HepG2 (cell line): ENCODE data around the gene EBF3. TPM values are rescaled to one million over a fixed set of nuclear protein-coding genes. Genes with fewer than 3 reads are reported as not detected.

Source experiments
- ATAC-seq: fragments of 200-7000 bp; cut with Tn5 transposase; 3 replicates; pipeline ENCODE4 v1.9.1; 2020; ENCODE audit warnings: mild to moderate bottlenecking, moderate library complexity
- BruUV-seq: library from RNA; stranded (reverse); fragments of 400-500 nt; replicated peaks from 2 replicates; lab custom pipeline; 2021; lab: Mats Ljungman, UMichigan
- CTCF ChIA-PET: fragments of 300-600 bp; formaldehyde crosslinking; extraction: SDS; loops from one replicate; lab custom pipeline; 2021; ENCODE audit warnings: low total read pairs, inconsistent platforms, low intra/inter-chr PET ratio; lab: Yijun Ruan, JAX
- POLR2A ChIA-PET: fragments of 350-600 bp; sonication (Branson Sonifier 250); formaldehyde crosslinking; loops from one replicate; lab custom pipeline; 2020; ENCODE audit warnings: antibody characterized with exemption, inconsistent platforms; lab: Yijun Ruan, JAX
- DNase-seq: peaks from one replicate; pipeline ENCODE4 v3.0.0-alpha.2; 2015; ENCODE audit warnings: low spot score
- FAIRE-seq: peaks from 3 replicates; lab custom pipeline; 2011; peaks lifted over from hg19 to GRCh38; lab: Jason Lieb, UNC
- H2AFZ ChIP-seq: one replicate; pipeline ENCODE4 v1.6.1; 2011; ENCODE audit warnings: low read length, inconsistent platforms
- H3K27ac ChIP-seq: fragments of 300-600 bp; 3 replicates; pipeline ENCODE4 v1.8.0; 2011; ENCODE audit warnings: mixed run types, mild to moderate bottlenecking, mixed read lengths, low read length, inconsistent platforms; ENCODE audit not compliant: insufficient read depth; ENCODE audit errors: extremely low read length
- H3K27me3 ChIP-seq, 2 experiments: fragments of 200-600 bp in 1 of 2; 2 replicates in 1 of 2; 3 replicates in 1 of 2; pipeline versions ENCODE4 v1.6.0 to v1.8.0; 2011; ENCODE audit warnings: low read length in 2 of 2, mild to moderate bottlenecking in 2 of 2, moderate library complexity in 2 of 2, inconsistent platforms in 1 of 2; ENCODE audit not compliant: insufficient read depth in 2 of 2, control insufficient read depth in 1 of 2
- H3K36me3 ChIP-seq, 2 experiments: fragments of 200-600 bp in 1 of 2; replicated peaks in 1 of 2; 2 replicates in 1 of 2; 3 replicates in 1 of 2; pipeline versions ENCODE4 v1.5.1 to v1.8.0; 2011; ENCODE audit warnings: low read length in 2 of 2, inconsistent platforms in 1 of 2; ENCODE audit not compliant: insufficient read depth in 2 of 2, control insufficient read depth in 1 of 2
- H3K4me1 ChIP-seq: 2 replicates; pipeline ENCODE4 v1.5.1; 2012; ENCODE audit warnings: low read length, inconsistent platforms; ENCODE audit not compliant: insufficient read depth
- H3K4me2 ChIP-seq: 2 replicates; pipeline ENCODE4 v1.6.0; 2011; ENCODE audit warnings: low read depth, low read length, inconsistent platforms
- H3K4me3 ChIP-seq, 3 experiments: fragments of 200-600 bp in 1 of 3; sonication (generic), shearing (Covaris generic) in 1 of 3; replicated peaks in 1 of 3; 2 replicates each; pipeline ENCODE4 v1.5.1; 2011 to 2016; ENCODE audit warnings: low read length in 3 of 3, inconsistent platforms in 2 of 3, low read depth in 2 of 3, mild to moderate bottlenecking in 2 of 3, control low read depth in 1 of 3, mixed read lengths in 1 of 3; ENCODE audit not compliant: insufficient read depth in 1 of 3
- H3K79me2 ChIP-seq: one replicate; pipeline ENCODE4 v1.6.1; 2011; ENCODE audit warnings: low read length, inconsistent platforms; ENCODE audit not compliant: insufficient read depth
- H3K9ac ChIP-seq: 2 replicates; pipeline ENCODE4 v1.6.0; 2011; ENCODE audit warnings: mild to moderate bottlenecking, low read depth, low read length, inconsistent platforms; ENCODE audit not compliant: insufficient read depth
- H3K9me3 ChIP-seq: 2 replicates; pipeline ENCODE4 v1.5.1; 2012; ENCODE audit warnings: mild to moderate bottlenecking, low read length
- H4K20me1 ChIP-seq: 2 replicates; pipeline ENCODE4 v1.6.0; 2011; ENCODE audit warnings: inconsistent platforms, mild to moderate bottlenecking, low read length, moderate library complexity; ENCODE audit not compliant: insufficient read depth
- EZH2 ChIP-seq: conservative IDR thresholded peaks from 2 replicates; pipeline ENCODE4 v1.6.1; 2012; ENCODE audit warnings: mild to moderate bottlenecking, low read depth, low read length, moderate library complexity
- FOSL2 ChIP-seq: sonication (generic); formaldehyde crosslinking; IDR thresholded peaks from 2 replicates; pipeline ENCODE4 v1.4.0; 2020; ENCODE audit warnings: missing genetic modification reagents
- GMEB2 ChIP-seq: IDR thresholded peaks from 2 replicates; pipeline ENCODE4 v1.6.1; 2016; ENCODE audit warnings: missing biosample characterization, missing genetic modification reagents, low read depth
- HMGXB3 ChIP-seq: sonication (generic); formaldehyde crosslinking; IDR thresholded peaks from 2 replicates; pipeline ENCODE4 v1.4.0; 2020; ENCODE audit warnings: missing genetic modification reagents, borderline replicate concordance
- HOXA9 ChIP-seq: sonication (generic); formaldehyde crosslinking; IDR thresholded peaks from 2 replicates; pipeline ENCODE4 v1.8.1; 2022; ENCODE audit warnings: missing genetic modification reagents, mild to moderate bottlenecking, moderate library complexity, borderline replicate concordance
- RBM22 ChIP-seq: fragments of 200-400 bp; formaldehyde crosslinking; optimal IDR thresholded peaks from 2 replicates; pipeline ENCODE3; 2017; ENCODE audit warnings: mild to moderate bottlenecking, low read length, moderate library complexity
- U2AF1 ChIP-seq: fragments of 200-400 bp; formaldehyde crosslinking; optimal IDR thresholded peaks from 2 replicates; pipeline ENCODE3; 2017; ENCODE audit warnings: mild to moderate bottlenecking, low read depth, low read length
- ZNF24 ChIP-seq: fragments of 450-650 bp; IDR thresholded peaks from 2 replicates; pipeline ENCODE4 v1.6.1; 2017; ENCODE audit warnings: antibody characterized with exemption, mild to moderate bottlenecking
- ZNF251 ChIP-seq: sonication (generic); formaldehyde crosslinking; IDR thresholded peaks from 2 replicates; pipeline ENCODE4 v1.9.0; 2021; ENCODE audit warnings: mild to moderate bottlenecking, missing genetic modification reagents
- ZNF367 ChIP-seq: sonication (generic); formaldehyde crosslinking; IDR thresholded peaks from 2 replicates; pipeline ENCODE4 v1.4.0; 2020; ENCODE audit warnings: missing genetic modification reagents, borderline replicate concordance
- WGBS: methylation state at CpG from one replicate; pipeline ENCODE4 v1.1.6; 2017; ENCODE audit warnings: low lambda C conversion rate; 5-methylcytosine and 5-hydroxymethylcytosine counted together
- in situ Hi-C: cut with HindIII; loops from 2 replicates; pipeline ENCODE4 v1.10.0; 2017; ENCODE audit warnings: low pct_unique_long_range_greater_than_20kb; ENCODE audit not compliant: extremely low pct_ligation_motif_present
- intact Hi-C: fragments of 100-400 bp; cut with micrococcal nuclease; formaldehyde crosslinking; loops from one replicate; pipeline ENCODE4 v1.10.0; 2022; ENCODE audit not compliant: unreplicated experiment
- polyA plus RNA-seq, 8 experiments: library from polyadenylated mRNA; depleted of rRNA in 3 of 8; stranded (reverse) in 7 of 8; unstranded in 1 of 8; fragments of >200 nt; fragmentation: Illumina TruSeq in 4 of 8; extraction: Trizol in 4 of 8; gene quantifications; 2 replicates each; pipeline versions ENCODE4 v1.2.1 to v1.2.3, GENCODE V29; 2011 to 2016; ENCODE audit warnings: low read depth in 4 of 8, missing spikeins in 1 of 8, mixed read lengths in 1 of 8; ENCODE audit not compliant: insufficient read depth in 1 of 8
- total RNA-seq, 5 experiments: library from RNA; depleted of rRNA; stranded (reverse); fragments of >200 nt; fragmentation: Illumina TruSeq; extraction: Trizol; gene quantifications; 2 replicates each; pipeline ENCODE4 v1.2.3, GENCODE V29; 2016; ENCODE audit warnings: low read depth in 1 of 5

The EBF3 gene
- total and polyA plus RNA-seq, 2 of the 13 experiments (the other 11 are each of a cell fraction or from before 2014, with no cell fraction given) = not detected

- H4K20me1 ChIP-seq = peaks cover 3% of the 10 kb centered on the region; the same call in 1 of the 2 replicates
- H3K9me3 ChIP-seq = no peaks in the 10 kb centered on the region
- no peak for FAIRE-seq
- CTCF ChIA-PET = interaction anchor here (1.3 kb wide), 1 partner anchor 939 kb away, joined by 3 read pairs; no protein-coding TSS in a partner anchor
- H3K4me1 ChIP-seq = no peaks in the 10 kb centered on the region
- no peak for TF ChIP-seq ZNF367 (CRISPR knock-in tag)
- TF ChIP-seq EZH2 = 0 out of 2 replicates have a peak, but pooled peaks have one; percentile 8
- no peak for TF ChIP-seq ZNF24
- TF ChIP-seq, all 625 proteins: peak for 1
- H3K36me3 ChIP-seq = no peaks in the 10 kb centered on the region
- H3K4me2 ChIP-seq = no peak overlapping the region
- no peak overlapping the region for H2AFZ ChIP-seq
- BruUV-seq = no TSS peak
- intact Hi-C loops = no loop called here
- in situ Hi-C loops = loop anchor here (5.0 to 25.0 kb wide), 3 partner anchors 83 to 1708 kb away; no protein-coding TSS in a partner anchor
- H3K27ac ChIP-seq = no peak overlapping the region
- no peak overlapping the region for H3K9ac ChIP-seq
- no peak for ATAC-seq
- H3K27me3 ChIP-seq = peaks cover 6 to 72% of the 10 kb centered on the region in 2 experiments
- H3K79me2 ChIP-seq = no peaks in the 10 kb centered on the region
- POLR2A ChIA-PET = no interaction called here
- DNase-seq = no peak
- H3K4me3 ChIP-seq = no peak overlapping the region
- WGBS = 38% methylated on average over 14 of the region's 14 CpGs
Measured at GRCh38 chr10:129969911-129970464, 5.9 kb upstream of the EBF3 start.

- Histone ChIP-seq H3K27me3 (peaks cover 6 to 74% of the 10 kb centered on the region in 2 experiments), H3K9me3 (no peaks in the 10 kb centered on the region), H3K9ac (no peak overlapping the region), H3K36me3 (no peaks in the 10 kb centered on the region), H2AFZ (no peak overlapping the region), H3K4me2 (no peak overlapping the region), H3K4me1 (no peaks in the 10 kb centered on the region), H4K20me1 (peaks cover 3% of the 10 kb centered on the region; the same call in 1 of the 2 replicates), H3K79me2 (no peaks in the 10 kb centered on the region), H3K27ac (no peak overlapping the region), H3K4me3 (no peak overlapping the region)
- FAIRE-seq (no peak), ATAC-seq (peak; percentile 6; the same call in 2 of the 3 replicates), DNase-seq (no peak)
- 56% methylated on average over 42 of the region's 68 CpGs for WGBS
- no TSS peak for BruUV-seq
- intact Hi-C loops (no loop called here), in situ Hi-C loops (loop anchor here (25.0 kb wide), 1 partner anchor 1707 kb away; no protein-coding TSS in a partner anchor)
- CTCF ChIA-PET = interaction anchor here (1.3 kb wide), 1 partner anchor 938 kb away, joined by 3 read pairs; no protein-coding TSS in a partner anchor
- POLR2A ChIA-PET = no interaction called here
- TF ChIP-seq HOXA9 = no peak
- no peak for TF ChIP-seq FOSL2 (CRISPR knock-in tag)
- no peak for TF ChIP-seq GMEB2 (CRISPR knock-in tag)
- no peak for TF ChIP-seq U2AF1
- no peak for TF ChIP-seq HMGXB3
- TF ChIP-seq ZNF251 (CRISPR knock-in tag) = no peak
- no peak for TF ChIP-seq RBM22
Measured at GRCh38 chr10:129969184-129969910, 5.3 kb upstream of the EBF3 start.
